Activated naive CD8-positive, alpha-beta T cell treated with anti-CD3 and anti-CD28 coated beads, Interleukin-2, amount 10 ng/mL, durations not matched to agents 7 days and 5 days (primary cell): ENCODE data around the gene SCO1. TPM values are rescaled to one million over a fixed set of nuclear protein-coding genes. Genes with fewer than 3 reads are reported as not detected.
A peak's percentile ranks its signal among the peaks of the same experiment; 100 is the strongest.

Experiments used
- ATAC-seq: fragments of 150-1000 bp; cut with Tn5 transposase; one replicate; pipeline ENCODE4 v1.10.0; 2021; ENCODE audit warnings: low read depth, moderate library complexity
- POLR2A ChIA-PET: fragments of 350-600 bp; sonication (Branson Sonifier 250); formaldehyde crosslinking; loops from one replicate; lab custom pipeline; 2021; ENCODE audit warnings: antibody characterized with exemption; lab: Charles Lee
- DNase-seq: peaks from one replicate; pipeline ENCODE4 v3.0.0; 2021
- H3K27ac Mint-ChIP-seq: one replicate; pipeline ENCODE4 v1.8.0; 2022; ENCODE audit warnings: mild to moderate bottlenecking, mixed read lengths
- H3K27me3 Mint-ChIP-seq: one replicate; pipeline ENCODE4 v1.8.0; 2022; ENCODE audit warnings: mild to moderate bottlenecking, moderate library complexity, mixed read lengths
- H3K36me3 Mint-ChIP-seq: one replicate; pipeline ENCODE4 v1.8.0; 2021; ENCODE audit warnings: mild to moderate bottlenecking, mixed read lengths
- H3K4me1 Mint-ChIP-seq: one replicate; pipeline ENCODE4 v1.8.0; 2021; ENCODE audit warnings: mixed read lengths
- H3K4me3 Mint-ChIP-seq: one replicate; pipeline ENCODE4 v1.8.0; 2022; ENCODE audit warnings: mild to moderate bottlenecking, moderate library complexity, mixed read lengths
- H3K9me3 Mint-ChIP-seq: one replicate; pipeline ENCODE4 v1.8.0; 2021; ENCODE audit warnings: mixed read lengths
- total RNA-seq, 2 experiments: library from RNA; stranded (reverse); gene quantifications; one replicate each; pipeline ENCODE4 v1.2.3, GENCODE V29; 2021

SCO1 gene
- total RNA-seq: 10 to 100 TPM; 25.3 to 26.2 TPM

DNA sequence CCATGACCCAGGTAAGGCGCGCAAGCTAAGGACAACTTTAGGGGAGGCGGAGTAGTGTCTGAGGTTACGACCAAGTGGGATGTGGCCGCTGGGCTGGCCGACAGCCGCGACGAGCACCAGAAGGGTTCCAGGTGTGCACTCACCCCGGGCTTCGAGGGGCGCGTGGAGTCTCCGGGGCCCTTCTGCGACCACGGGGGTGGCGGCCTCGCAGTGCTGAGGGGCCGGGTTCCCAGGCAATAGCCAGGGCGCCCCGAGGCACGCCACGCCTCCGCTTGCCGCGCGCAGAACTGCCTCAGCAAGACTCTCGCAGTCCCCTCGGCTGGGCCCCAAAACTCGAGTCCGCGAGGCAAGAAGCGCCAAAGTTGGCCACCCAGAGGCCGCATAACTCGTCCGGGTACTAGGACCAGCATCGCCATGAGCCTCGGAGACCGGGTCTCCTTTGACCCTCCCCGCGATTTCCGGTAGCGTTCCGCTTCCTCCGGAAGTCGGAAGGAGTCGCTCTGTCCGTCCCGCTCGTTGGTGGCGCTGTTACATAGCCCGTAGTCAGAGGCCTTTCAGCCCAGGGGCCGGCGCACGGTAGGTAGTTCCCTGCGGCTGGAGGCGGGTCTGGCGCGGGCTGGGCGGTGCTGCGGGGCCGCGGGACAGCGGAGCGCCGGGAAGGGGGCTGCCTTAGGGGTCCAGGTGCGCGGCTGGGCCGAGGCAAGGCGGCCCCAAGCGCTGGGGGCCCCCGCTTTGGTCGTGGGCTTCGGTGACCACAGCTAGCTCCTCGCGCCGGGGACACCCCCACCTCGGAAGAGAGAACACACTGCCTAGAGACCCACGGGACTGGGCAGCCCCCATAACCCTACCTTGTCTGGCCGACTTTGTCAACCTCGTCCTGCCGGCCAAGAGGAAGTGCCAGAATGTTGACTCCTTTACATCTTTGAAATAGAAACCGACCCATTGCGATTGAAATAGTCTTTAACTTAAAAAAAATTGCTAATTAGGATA is at the start of gene SCO1, which contains the start of gene ADPRM:
Gene SCO1, minus strand, starts transcription at position 442 of the 990 bp plus-strand sequence. Its CDS starts 26 bp downstream, at position 416.
Gene ADPRM, plus strand, starts transcription at position 503 of the 990 bp plus-strand sequence. CDS start 7,333 bp downstream, outside the sequence.
- ATAC-seq: peak; percentile 94
- Mint-ChIP-seq H3K9me3 (no peaks in the 10 kb centered on the region), H3K27me3 (no peaks in the 10 kb centered on the region), H3K4me1 (peaks cover 53% of the 10 kb centered on the region), H3K4me3 (peak within 1 kb of the TSS; percentile 93), H3K27ac (peak within 1 kb of the TSS; percentile 96), H3K36me3 (peaks cover 27% of the 10 kb centered on the region)
- peak; percentile 86 for DNase-seq
- POLR2A ChIA-PET: interaction anchor here (0.6 kb wide), 1 partner anchor 452 kb away, joined by 3 read pairs; no protein-coding TSS in a partner anchor

DNA sequence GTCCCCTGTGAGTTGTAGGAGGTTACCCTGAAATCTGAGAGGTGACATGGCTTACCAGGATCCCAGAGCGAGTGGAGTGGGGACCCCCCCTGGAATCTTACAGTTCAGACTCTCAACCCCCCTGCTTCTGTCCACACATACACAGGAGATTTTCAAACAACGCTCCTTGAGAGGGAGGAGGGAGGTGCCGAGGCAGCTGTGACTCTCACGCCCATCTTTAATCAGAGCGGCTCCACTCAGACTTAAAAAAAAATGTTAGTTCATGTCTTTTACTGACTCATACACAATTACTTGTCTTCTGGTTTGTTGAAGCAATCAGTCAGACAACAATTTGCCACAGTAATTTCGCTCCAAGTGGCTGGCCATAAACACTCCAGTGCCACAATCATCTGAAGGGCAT is 47.9 kb upstream of the SCO1 start:
- POLR2A ChIA-PET: no interaction called here
- DNase-seq (no peak), ATAC-seq (no peak)
- Mint-ChIP-seq H3K36me3 (no peaks in the 10 kb centered on the region), H3K27me3 (peaks cover 3% of the 10 kb centered on the region), H3K27ac (no peak overlapping the region), H3K4me1 (peaks cover 7% of the 10 kb centered on the region), H3K9me3 (no peaks in the 10 kb centered on the region), H3K4me3 (no peak overlapping the region)

DNA sequence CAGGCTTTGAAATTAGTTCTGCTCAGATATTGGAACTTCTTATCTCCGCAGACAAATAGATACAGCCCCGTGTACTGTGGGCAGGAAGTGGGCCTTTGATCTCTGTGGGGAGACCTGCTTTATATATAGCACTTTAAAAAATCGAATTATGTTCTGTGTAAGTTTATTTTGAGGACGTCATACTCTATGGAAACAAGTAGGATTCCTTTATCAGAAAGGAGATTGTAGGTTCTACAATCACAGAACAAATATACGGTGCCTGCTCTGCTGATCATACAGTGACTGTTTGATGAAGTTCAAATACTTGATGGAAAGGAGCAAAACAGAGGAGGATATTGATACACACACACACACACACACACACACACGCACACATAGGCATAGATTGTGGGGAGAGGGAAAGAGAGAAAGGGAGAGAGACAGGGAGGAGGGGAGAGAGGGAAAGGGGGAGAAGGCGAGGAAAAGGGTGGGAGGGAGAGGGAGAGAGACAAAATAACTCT is 47.2 kb upstream of the SCO1 start:
- Mint-ChIP-seq H3K9me3 (no peaks in the 10 kb centered on the region), H3K27me3 (peaks cover 3% of the 10 kb centered on the region), H3K27ac (peak overlapping the region; percentile 67), H3K4me3 (peak overlapping the region; percentile 53), H3K4me1 (peaks cover 7% of the 10 kb centered on the region), H3K36me3 (no peaks in the 10 kb centered on the region)
- no peak for DNase-seq
- ATAC-seq: peak; percentile 97
- POLR2A ChIA-PET: no interaction called here

DNA sequence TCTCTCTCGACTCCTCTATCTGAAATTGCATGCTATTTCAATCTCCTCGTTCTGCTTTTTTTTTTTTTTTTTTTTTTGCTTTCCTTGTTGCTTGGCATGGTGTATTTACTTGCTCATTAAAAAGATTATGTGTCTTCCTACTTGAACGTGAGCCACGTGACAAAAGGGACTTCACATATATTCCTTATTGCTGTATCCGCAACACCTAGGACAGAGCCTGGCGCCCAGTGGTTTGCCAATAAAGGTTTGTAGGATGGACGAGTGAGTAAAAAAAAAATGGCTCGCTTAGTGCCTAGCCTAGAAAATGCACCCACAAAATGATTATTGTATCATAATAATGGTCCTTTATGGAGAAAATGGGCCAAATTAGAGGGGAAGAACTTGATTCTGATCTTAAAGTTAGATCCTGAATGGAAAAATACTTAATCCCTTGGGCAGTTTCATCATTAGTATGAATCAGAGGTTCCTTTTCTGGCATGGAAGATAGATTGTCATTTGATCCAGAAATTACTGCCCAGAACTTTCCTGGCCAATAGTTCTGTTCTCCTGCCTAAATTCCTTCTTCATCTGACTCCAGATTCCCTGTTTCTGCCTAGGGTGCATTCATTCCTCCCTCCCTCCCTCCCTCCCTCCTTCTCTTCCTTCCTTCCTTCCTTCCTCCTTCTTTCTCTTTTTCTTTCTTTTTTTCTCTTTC is 46.1 kb upstream of the SCO1 start:
- no peak overlapping the region for H3K27ac Mint-ChIP-seq
- H3K4me1 Mint-ChIP-seq: peaks cover 7% of the 10 kb centered on the region
- DNase-seq (no peak), ATAC-seq (no peak)
- no peaks in the 10 kb centered on the region for H3K27me3 Mint-ChIP-seq
- no peak overlapping the region for H3K4me3 Mint-ChIP-seq
- H3K9me3 Mint-ChIP-seq: no peaks in the 10 kb centered on the region
- H3K36me3 Mint-ChIP-seq: no peaks in the 10 kb centered on the region
- POLR2A ChIA-PET: no interaction called here

GRCh38 chr17:10742431-10742830 is 45.1 kb upstream of the SCO1 start:
- POLR2A ChIA-PET: no interaction called here
- no peak for ATAC-seq
- no peak overlapping the region for H3K4me3 Mint-ChIP-seq
- H3K4me1 Mint-ChIP-seq: peaks cover 7% of the 10 kb centered on the region
- no peaks in the 10 kb centered on the region for H3K27me3 Mint-ChIP-seq
- no peak overlapping the region for H3K27ac Mint-ChIP-seq
- H3K9me3 Mint-ChIP-seq: no peaks in the 10 kb centered on the region
- no peaks in the 10 kb centered on the region for H3K36me3 Mint-ChIP-seq
- DNase-seq: no peak

- POLR2A ChIA-PET: no interaction called here
- H3K36me3 Mint-ChIP-seq: no peaks in the 10 kb centered on the region
- no peak overlapping the region for H3K4me3 Mint-ChIP-seq
- H3K27ac Mint-ChIP-seq: no peak overlapping the region
- peaks cover 9% of the 10 kb centered on the region for H3K4me1 Mint-ChIP-seq
- no peak for ATAC-seq
- H3K9me3 Mint-ChIP-seq: no peaks in the 10 kb centered on the region
- no peak for DNase-seq
- no peaks in the 10 kb centered on the region for H3K27me3 Mint-ChIP-seq
Measured at GRCh38 chr17:10741416-10742135, 44.2 kb upstream of the SCO1 start.

DNA sequence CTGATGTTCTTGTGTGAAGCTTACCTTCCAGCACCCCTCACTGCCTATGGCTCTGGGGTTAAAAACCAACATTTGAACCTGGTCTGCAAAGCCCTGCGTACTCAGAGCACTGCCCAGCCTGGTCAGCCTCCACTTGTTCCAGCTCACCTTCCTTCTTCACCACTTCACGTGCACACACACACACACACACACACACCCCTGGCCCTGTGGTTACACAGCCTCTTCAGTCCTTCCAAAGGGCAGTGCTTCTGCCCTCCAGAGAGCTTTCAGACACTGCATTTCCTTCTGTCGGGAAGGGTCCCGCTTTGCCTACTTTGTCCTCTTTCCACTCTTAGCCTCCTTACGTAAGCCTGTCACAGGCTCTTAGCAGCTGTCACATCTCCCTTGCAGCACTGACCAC is 42.1 kb upstream of the SCO1 start:
- POLR2A ChIA-PET: no interaction called here
- H3K27me3 Mint-ChIP-seq: no peaks in the 10 kb centered on the region
- H3K4me1 Mint-ChIP-seq: peaks cover 6% of the 10 kb centered on the region
- ATAC-seq (no peak), DNase-seq (no peak)
- H3K27ac Mint-ChIP-seq: no peak overlapping the region
- no peaks in the 10 kb centered on the region for H3K36me3 Mint-ChIP-seq
- no peak overlapping the region for H3K4me3 Mint-ChIP-seq
- no peaks in the 10 kb centered on the region for H3K9me3 Mint-ChIP-seq

DNA sequence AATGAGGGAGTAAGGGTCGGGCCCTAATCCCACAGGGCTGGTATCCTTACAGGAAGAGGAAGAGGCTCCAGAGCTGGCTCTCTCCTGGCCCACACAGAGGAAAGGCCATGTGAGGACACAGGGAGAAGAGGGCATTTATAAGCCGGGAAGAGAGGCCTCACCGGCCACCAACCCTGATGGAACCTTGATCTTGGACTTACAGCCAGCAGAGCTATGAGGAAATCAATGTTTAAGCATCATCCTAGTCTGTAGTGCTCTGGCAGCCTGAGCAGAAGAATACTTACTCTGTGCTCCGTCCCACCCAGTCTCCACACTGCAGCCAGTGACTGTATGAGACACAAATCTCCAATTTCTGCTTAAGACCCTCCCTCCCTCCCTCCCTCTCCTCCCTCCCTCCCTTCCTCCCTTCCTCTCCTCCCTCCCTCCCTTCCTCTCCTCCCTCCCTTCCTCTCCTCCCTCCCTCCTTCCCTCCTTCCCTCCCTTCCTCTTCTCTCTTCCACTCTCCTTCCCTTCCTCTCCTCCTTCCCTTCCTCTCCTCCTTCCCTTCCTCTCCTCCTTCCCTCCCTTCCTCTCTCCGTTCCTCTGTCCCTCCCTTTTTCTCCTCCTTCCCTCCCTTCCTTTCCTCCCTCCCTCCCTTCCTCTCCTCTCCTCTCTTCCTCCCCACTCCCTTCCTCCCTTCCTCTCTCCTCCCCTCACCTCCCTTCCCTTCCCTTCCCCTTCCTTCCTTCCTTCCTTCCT is 41.4 kb upstream of the SCO1 start:
- DNase-seq (no peak), ATAC-seq (no peak)
- H3K27ac Mint-ChIP-seq: no peak overlapping the region
- no peaks in the 10 kb centered on the region for H3K27me3 Mint-ChIP-seq
- peaks cover 3% of the 10 kb centered on the region for H3K4me1 Mint-ChIP-seq
- POLR2A ChIA-PET: no interaction called here
- no peaks in the 10 kb centered on the region for H3K9me3 Mint-ChIP-seq
- H3K4me3 Mint-ChIP-seq: no peak overlapping the region
- no peaks in the 10 kb centered on the region for H3K36me3 Mint-ChIP-seq

DNA sequence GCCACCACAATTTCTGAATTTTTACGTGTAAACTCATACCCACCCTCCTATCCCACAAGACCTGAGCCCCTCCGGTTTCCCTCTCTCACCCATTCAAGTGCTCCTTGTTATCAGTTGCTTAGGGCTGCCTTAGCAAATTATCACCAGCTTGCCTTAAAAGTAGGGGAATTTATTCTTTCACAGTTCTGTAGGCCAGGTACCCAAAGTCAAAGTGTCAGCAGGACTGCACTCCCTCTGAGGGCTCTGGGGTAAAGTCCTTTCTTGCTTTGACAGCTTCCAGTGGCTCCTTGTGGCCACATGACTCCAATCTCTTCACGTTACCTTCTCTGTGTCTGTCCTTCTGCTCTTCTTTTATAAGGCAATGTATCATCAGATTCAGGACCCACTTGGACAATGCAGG is 40.4 kb upstream of the SCO1 start:
- H3K27ac Mint-ChIP-seq: no peak overlapping the region
- ATAC-seq: no peak
- no peaks in the 10 kb centered on the region for H3K36me3 Mint-ChIP-seq
- POLR2A ChIA-PET: interaction anchor here (1.1 kb wide), 1 partner anchor 8 kb away, joined by 3 read pairs; no protein-coding TSS in a partner anchor
- H3K4me3 Mint-ChIP-seq: no peak overlapping the region
- H3K27me3 Mint-ChIP-seq: no peaks in the 10 kb centered on the region
- H3K4me1 Mint-ChIP-seq: peaks cover 3% of the 10 kb centered on the region
- no peaks in the 10 kb centered on the region for H3K9me3 Mint-ChIP-seq
- DNase-seq: no peak

DNA sequence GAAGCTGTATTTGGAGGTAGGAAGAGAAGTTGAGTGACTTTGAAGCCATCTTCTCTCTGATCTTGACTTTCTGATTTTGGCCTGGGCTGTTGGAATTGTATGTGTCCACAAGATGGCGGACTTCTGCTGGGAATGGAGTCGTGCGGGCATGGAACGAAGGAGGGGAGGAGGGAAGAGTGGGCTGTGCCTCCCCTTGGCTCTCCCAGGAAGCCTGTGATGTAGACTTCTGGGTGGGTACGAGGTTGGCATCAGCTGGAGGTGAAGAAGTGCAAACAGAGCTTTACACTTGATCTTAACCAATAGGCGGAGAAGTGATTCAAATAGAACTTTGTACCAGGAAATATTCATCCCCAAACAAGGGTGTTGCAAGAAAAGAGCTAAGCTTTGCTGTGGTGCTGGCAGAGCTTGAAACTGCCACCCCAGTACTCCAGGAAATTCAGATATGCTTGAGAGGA is 39.9 kb upstream of the SCO1 start:
- DNase-seq (peak; percentile 37), ATAC-seq (peak; percentile 73)
- no peaks in the 10 kb centered on the region for H3K9me3 Mint-ChIP-seq
- POLR2A ChIA-PET: interaction anchor here (1.1 kb wide), 1 partner anchor 9 kb away, joined by 3 read pairs; no protein-coding TSS in a partner anchor
- no peak overlapping the region for H3K4me3 Mint-ChIP-seq
- peaks cover 3% of the 10 kb centered on the region for H3K4me1 Mint-ChIP-seq
- no peaks in the 10 kb centered on the region for H3K36me3 Mint-ChIP-seq
- H3K27ac Mint-ChIP-seq: no peak overlapping the region
- no peaks in the 10 kb centered on the region for H3K27me3 Mint-ChIP-seq

GRCh38 chr17:10735821-10736220 is 38.5 kb upstream of the SCO1 start:
- H3K4me3 Mint-ChIP-seq: no peak overlapping the region
- no peaks in the 10 kb centered on the region for H3K27me3 Mint-ChIP-seq
- ATAC-seq (no peak), DNase-seq (no peak)
- H3K27ac Mint-ChIP-seq: no peak overlapping the region
- POLR2A ChIA-PET: no interaction called here
- peaks cover 6% of the 10 kb centered on the region for H3K4me1 Mint-ChIP-seq
- no peaks in the 10 kb centered on the region for H3K36me3 Mint-ChIP-seq
- H3K9me3 Mint-ChIP-seq: no peaks in the 10 kb centered on the region

- no peak for DNase-seq
- Mint-ChIP-seq H3K4me3 (no peak overlapping the region), H3K36me3 (no peaks in the 10 kb centered on the region), H3K27me3 (no peaks in the 10 kb centered on the region), H3K27ac (no peak overlapping the region), H3K4me1 (peaks cover 7% of the 10 kb centered on the region), H3K9me3 (no peaks in the 10 kb centered on the region)
- no peak for ATAC-seq
- POLR2A ChIA-PET: no interaction called here
Measured at GRCh38 chr17:10735251-10735650, 37.9 kb upstream of the SCO1 start.
